Activated naive CD4-positive, alpha-beta T cell treated with anti-CD3 and anti-CD28 coated beads, Interleukin-2, amount 10 ng/mL, durations not matched to agents 7 days and 5 days (primary cell): ENCODE results near the gene ADAMTS4.

Experiments used
- CTCF ChIA-PET: fragments of 350-600 bp; sonication (Branson Sonifier 250); formaldehyde crosslinking; loops from one replicate; lab custom pipeline; 2021; ENCODE audit warnings: antibody characterized with exemption; lab: Charles Lee
- DNase-seq: peaks from one replicate; pipeline ENCODE4 v3.0.0-alpha.2; 2020
- H3K27ac Mint-ChIP-seq: one replicate; pipeline ENCODE4 v1.8.0; 2021; ENCODE audit warnings: mild to moderate bottlenecking, moderate library complexity, mixed read lengths
- H3K27me3 Mint-ChIP-seq: one replicate; pipeline ENCODE4 v1.8.0; 2021; ENCODE audit warnings: mild to moderate bottlenecking, mixed read lengths
- H3K36me3 Mint-ChIP-seq: one replicate; pipeline ENCODE4 v1.8.0; 2021; ENCODE audit warnings: mixed read lengths
- H3K4me1 Mint-ChIP-seq: one replicate; pipeline ENCODE4 v1.8.0; 2021; ENCODE audit warnings: mixed read lengths
- H3K4me3 Mint-ChIP-seq: one replicate; pipeline ENCODE4 v1.8.0; 2021; ENCODE audit warnings: mild to moderate bottlenecking, moderate library complexity, mixed read lengths
- H3K9me3 Mint-ChIP-seq: one replicate; pipeline ENCODE4 v1.8.0; 2021; ENCODE audit warnings: mixed read lengths

Gene ADAMTS4

DNA sequence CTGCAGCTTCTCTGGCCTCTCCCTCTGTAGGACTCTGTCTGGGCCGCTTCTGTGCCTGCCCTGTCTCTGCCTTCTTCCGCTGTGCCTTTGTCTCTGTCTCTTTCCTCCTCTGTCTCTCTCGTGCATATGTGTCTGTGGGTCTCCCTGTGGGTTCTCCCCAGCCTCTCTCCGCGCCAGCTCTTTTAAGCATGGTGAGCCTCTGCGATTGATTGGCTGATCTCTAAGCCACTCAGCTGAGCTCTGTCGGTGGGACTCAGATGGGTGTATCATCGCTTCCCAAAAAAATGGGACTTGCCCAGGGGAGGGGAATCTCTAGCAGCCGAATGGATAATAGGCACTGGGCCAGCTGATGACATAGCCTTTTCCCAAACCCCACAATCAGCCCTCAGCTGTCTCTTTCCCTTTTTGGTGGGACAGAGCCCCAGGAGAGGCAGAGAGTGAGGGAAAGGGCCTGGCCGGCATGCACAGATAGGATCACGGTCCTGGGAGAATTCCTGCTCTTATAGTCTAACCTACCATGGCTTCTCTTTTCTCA lies at the start of gene ADAMTS4:
TSS of gene ADAMTS4 (minus strand) at position 158 of the 535 bp plus-strand sequence. CDS start 427 bp downstream, outside the sequence.
- Mint-ChIP-seq H3K27ac (peak within 1 kb of the TSS; percentile 97), H3K9me3 (no peaks in the 10 kb centered on the region), H3K36me3 (peaks cover 13% of the 10 kb centered on the region), H3K4me1 (peaks cover 74% of the 10 kb centered on the region), H3K27me3 (no peaks in the 10 kb centered on the region), H3K4me3 (no peak within 1 kb of the TSS)
- DNase-seq, result no peak
- CTCF ChIA-PET, result interaction anchor here (1.4 kb wide), 1 partner anchor 12 kb away, joined by 4 read pairs; no protein-coding TSS in a partner anchor

DNA sequence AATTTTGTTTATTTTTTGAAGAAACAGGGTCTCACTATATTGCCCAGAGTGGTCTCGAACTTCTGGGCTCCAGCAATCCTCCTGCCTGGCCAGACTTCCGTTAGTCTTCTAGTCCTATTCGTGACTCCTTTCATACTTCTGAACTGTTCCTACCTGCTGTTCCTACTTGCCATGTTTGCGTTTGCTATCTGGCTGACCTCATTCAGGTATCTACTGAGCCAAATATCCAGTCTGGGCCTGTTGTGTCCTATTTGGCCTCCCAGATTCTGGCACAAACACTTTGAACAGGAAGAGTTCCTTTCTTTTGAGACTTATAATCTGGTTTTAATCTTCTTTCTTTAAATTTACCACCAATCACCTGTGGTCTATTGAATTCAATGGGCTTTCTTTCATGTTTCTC lies 46.0 kb upstream of the ADAMTS4 start:
- Mint-ChIP-seq H3K4me3 (no peak overlapping the region), H3K9me3 (no peaks in the 10 kb centered on the region), H3K27ac (no peak overlapping the region), H3K27me3 (peaks cover 12% of the 10 kb centered on the region), H3K36me3 (no peaks in the 10 kb centered on the region), H3K4me1 (no peaks in the 10 kb centered on the region)
- CTCF ChIA-PET, result no interaction called here
- DNase-seq, result no peak

GRCh38 chr1:161242313-161242712 lies 43.5 kb upstream of the ADAMTS4 start:
- DNase-seq, result no peak
- Mint-ChIP-seq H3K27me3 (peaks cover 25% of the 10 kb centered on the region), H3K27ac (no peak overlapping the region), H3K4me3 (no peak overlapping the region), H3K4me1 (no peaks in the 10 kb centered on the region), H3K36me3 (no peaks in the 10 kb centered on the region), H3K9me3 (no peaks in the 10 kb centered on the region)
- CTCF ChIA-PET, result interaction anchor here (1.7 kb wide), 1 partner anchor 14 kb away, joined by 4 read pairs; no protein-coding TSS in a partner anchor

DNA sequence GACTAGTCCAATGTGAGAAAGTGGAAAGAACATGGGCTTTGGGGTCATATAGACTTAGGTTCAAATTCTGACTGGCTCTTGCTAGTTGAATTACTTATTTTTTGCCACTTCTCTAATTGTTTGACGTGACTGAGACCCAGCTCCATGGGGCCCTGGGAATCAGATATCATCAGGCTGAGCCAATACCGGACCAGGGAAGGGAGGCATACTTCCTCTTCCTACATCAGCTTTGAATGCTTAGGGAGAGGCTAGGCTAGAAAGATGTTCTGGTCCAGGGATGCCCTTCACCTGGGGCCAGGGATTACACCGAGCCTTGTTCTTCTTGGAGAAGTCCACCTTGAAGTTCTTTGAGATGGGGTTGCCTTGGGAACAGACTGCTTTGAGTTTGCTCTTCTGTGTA lies 42.8 kb upstream of the ADAMTS4 start:
- Mint-ChIP-seq H3K4me3 (no peak overlapping the region), H3K27me3 (peaks cover 26% of the 10 kb centered on the region), H3K4me1 (no peaks in the 10 kb centered on the region), H3K27ac (no peak overlapping the region), H3K36me3 (no peaks in the 10 kb centered on the region), H3K9me3 (no peaks in the 10 kb centered on the region)
- DNase-seq, result no peak
- CTCF ChIA-PET, result interaction anchor here (1.7 kb wide), 1 partner anchor 14 kb away, joined by 4 read pairs; no protein-coding TSS in a partner anchor

GRCh38 chr1:161238039-161238473 lies 39.2 kb upstream of the ADAMTS4 start, which contains the start of gene NR1I3:
TSS of gene NR1I3 (minus strand) at chr1:161238203. CDS start at chr1:161236565, 1,638 bp downstream.
- no peak within 1 kb of the TSS for H3K27ac Mint-ChIP-seq
- H3K9me3 Mint-ChIP-seq, result no peaks in the 10 kb centered on the region
- no peaks in the 10 kb centered on the region for H3K4me1 Mint-ChIP-seq
- DNase-seq, result no peak
- no peaks in the 10 kb centered on the region for H3K36me3 Mint-ChIP-seq
- CTCF ChIA-PET, result no interaction called here
- H3K4me3 Mint-ChIP-seq, result no peak within 1 kb of the TSS
- H3K27me3 Mint-ChIP-seq, result peaks cover 38% of the 10 kb centered on the region

DNA sequence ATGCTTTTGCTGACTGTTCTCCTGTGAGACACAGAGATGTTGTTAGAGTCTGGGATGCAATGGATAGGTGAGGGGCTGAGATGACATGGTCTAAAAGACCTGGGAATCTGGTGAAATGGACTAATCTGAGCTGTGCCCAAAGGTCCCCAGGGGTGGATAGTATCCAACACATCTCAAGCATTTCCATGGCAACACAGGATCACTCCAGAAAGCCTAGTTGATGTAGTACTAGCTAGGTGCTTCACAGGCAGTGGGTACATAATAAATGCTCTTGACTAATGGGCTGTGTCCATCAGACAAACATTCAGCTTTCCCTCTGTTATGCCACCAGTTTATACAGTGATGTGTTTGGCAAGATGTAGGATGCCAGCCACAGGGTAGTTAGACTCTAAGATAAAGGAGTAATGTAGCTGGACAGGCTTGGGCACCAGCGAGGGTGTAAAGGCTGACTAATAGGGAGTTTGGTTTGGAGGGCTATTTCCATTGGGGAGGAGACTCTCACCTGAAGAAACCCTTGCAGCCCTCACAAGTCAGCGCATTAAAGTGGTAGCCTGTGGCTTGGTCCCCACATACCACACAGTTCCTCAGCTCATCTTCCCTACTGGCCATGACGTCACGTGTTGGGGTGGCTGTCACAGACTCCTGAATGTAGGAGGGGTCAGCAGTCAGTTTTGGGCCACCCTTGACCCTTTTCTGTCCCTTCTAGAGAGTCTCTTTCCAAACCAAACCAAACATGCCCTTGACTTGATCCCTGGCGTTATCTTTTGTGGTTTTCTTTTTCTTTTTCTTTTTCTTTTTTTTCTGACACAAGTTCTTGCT lies 37.3 kb upstream of the ADAMTS4 start:
- Mint-ChIP-seq H3K27me3 (peaks cover 38% of the 10 kb centered on the region), H3K4me1 (no peaks in the 10 kb centered on the region), H3K4me3 (no peak overlapping the region), H3K27ac (no peak overlapping the region), H3K36me3 (no peaks in the 10 kb centered on the region), H3K9me3 (no peaks in the 10 kb centered on the region)
- CTCF ChIA-PET, result interaction anchor here (0.8 to 1.6 kb wide), 3 partner anchors 11 to 146 kb away, joined by 3 to 7 read pairs (median 3); partner anchors contain the start of gene TOMM40L
- DNase-seq, result no peak

GRCh38 chr1:161233102-161233501 lies 34.2 kb upstream of the ADAMTS4 start:
- Mint-ChIP-seq H3K27ac (no peak overlapping the region), H3K4me3 (no peak overlapping the region)
- CTCF ChIA-PET, result interaction anchor here (9.1 kb wide), 1 partner anchor 149 kb away, joined by 157 read pairs; no protein-coding TSS in a partner anchor

DNA sequence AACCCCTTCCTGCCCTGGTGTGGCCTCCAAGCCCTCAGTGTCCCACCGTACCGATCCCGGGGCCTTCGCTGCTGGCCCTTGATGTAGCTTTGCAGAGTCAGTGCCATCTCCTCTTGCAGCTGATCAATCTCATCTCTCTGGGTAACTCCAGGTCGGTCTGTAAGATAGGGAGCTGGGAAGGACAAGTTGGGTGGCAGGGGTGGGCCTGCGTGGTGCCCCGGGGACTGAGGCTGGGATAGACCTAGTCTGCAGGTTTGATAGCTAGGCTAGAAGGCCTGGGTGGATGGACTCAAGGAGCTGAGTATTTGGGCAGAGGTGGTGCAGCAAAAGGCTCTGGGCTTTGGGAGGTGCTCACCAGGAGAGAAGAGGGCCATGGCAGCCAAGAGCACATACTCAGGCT lies 31.9 kb upstream of the ADAMTS4 start:
- Mint-ChIP-seq H3K27me3 (peaks cover 2% of the 10 kb centered on the region), H3K4me3 (no peak overlapping the region), H3K36me3 (peaks cover 32% of the 10 kb centered on the region), H3K27ac (no peak overlapping the region), H3K9me3 (no peaks in the 10 kb centered on the region), H3K4me1 (peaks cover 27% of the 10 kb centered on the region)
- no peak for DNase-seq
- CTCF ChIA-PET, result interaction anchor here (1.0 to 9.7 kb wide), 11 partner anchors 12 to 151 kb away, joined by 3 to 157 read pairs (median 4); partner anchors contain the start of gene CFAP126

More at GRCh38 chr1:161233102-161233501, 34.2 kb upstream of the ADAMTS4 start:
- Mint-ChIP-seq H3K27me3 (peaks cover 20% of the 10 kb centered on the region), H3K4me1 (peaks cover 5% of the 10 kb centered on the region), H3K36me3 (peaks cover 24% of the 10 kb centered on the region), H3K9me3 (no peaks in the 10 kb centered on the region)
- DNase-seq, result no peak

- Mint-ChIP-seq H3K9me3 (no peaks in the 10 kb centered on the region), H3K4me3 (no peak overlapping the region), H3K27me3 (no peaks in the 10 kb centered on the region), H3K27ac (no peak overlapping the region), H3K36me3 (peaks cover 32% of the 10 kb centered on the region), H3K4me1 (peaks cover 34% of the 10 kb centered on the region)
- CTCF ChIA-PET, result interaction anchor here (0.6 to 9.7 kb wide), 14 partner anchors 11 to 512 kb away, joined by 3 to 157 read pairs (median 4); partner anchors contain the start of gene CFAP126
- no peak for DNase-seq
Observed at GRCh38 chr1:161229896-161230295, 31.0 kb upstream of the ADAMTS4 start.

- no peak for DNase-seq
- peaks cover 41% of the 10 kb centered on the region for H3K4me1 Mint-ChIP-seq
- peak overlapping the region; percentile 89 for H3K4me3 Mint-ChIP-seq
- peak overlapping the region; percentile 89 for H3K27ac Mint-ChIP-seq
- H3K9me3 Mint-ChIP-seq, result no peaks in the 10 kb centered on the region
- H3K27me3 Mint-ChIP-seq, result no peaks in the 10 kb centered on the region
- H3K36me3 Mint-ChIP-seq, result peaks cover 32% of the 10 kb centered on the region
- CTCF ChIA-PET, result interaction anchor here (1.0 to 9.7 kb wide), 8 partner anchors 11 to 154 kb away, joined by 3 to 157 read pairs (median 17); partner anchors contain the start of gene FCER1G
Observed at GRCh38 chr1:161228032-161228431, 29.2 kb upstream of the ADAMTS4 start.

DNA sequence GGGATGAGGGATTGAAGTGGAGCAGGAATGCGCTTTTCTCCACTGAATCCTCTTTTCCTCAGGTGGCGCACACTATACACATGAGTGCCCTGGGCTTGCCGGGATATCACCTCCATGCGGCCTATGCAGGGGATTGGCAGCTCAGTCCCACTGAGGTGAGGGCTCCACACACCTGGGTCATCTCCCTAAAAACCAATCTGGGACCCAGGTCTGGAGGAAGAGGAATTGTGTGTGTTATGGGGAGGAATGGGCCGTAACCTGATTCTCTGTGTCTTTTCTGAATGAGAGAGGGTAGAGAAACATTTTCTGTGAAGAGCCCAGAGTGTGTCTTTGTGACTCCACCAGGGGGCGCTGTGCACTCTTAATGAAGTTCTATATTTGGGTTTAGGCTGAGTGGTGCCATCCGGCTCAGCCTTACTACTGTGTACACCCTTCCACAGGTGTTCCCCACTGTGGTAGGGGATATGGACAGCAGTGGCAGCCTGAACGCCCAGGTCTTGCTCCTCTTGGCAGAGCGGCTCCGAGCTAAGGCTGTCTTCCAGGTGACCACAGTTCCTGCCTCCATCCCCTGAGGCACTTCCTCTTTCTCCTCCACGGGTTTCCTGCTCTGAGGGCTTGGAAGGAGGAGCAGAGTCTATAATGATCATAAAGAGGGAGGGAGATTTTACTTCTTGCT lies 28.5 kb upstream of the ADAMTS4 start:
- Mint-ChIP-seq H3K9me3 (no peaks in the 10 kb centered on the region), H3K36me3 (peaks cover 32% of the 10 kb centered on the region), H3K27ac (peak overlapping the region; percentile 89), H3K27me3 (no peaks in the 10 kb centered on the region), H3K4me1 (peaks cover 41% of the 10 kb centered on the region), H3K4me3 (peak overlapping the region; percentile 89)
- peak; percentile 95 for DNase-seq
- CTCF ChIA-PET, result interaction anchor here (1.0 to 9.7 kb wide), 17 partner anchors 10 to 162 kb away, joined by 3 to 157 read pairs (median 7); partner anchors contain the start of genes DEDD, FCER1G, NDUFS2 and PPOX

GRCh38 chr1:161226759-161227158 lies 27.9 kb upstream of the ADAMTS4 start:
- Mint-ChIP-seq H3K4me3 (peak overlapping the region; percentile 89), H3K4me1 (peaks cover 43% of the 10 kb centered on the region), H3K36me3 (peaks cover 32% of the 10 kb centered on the region), H3K9me3 (no peaks in the 10 kb centered on the region), H3K27ac (peak overlapping the region; percentile 89), H3K27me3 (no peaks in the 10 kb centered on the region)
- DNase-seq, result no peak
- CTCF ChIA-PET, result interaction anchor here (1.0 to 9.7 kb wide), 16 partner anchors 10 to 163 kb away, joined by 3 to 157 read pairs (median 8); partner anchors contain the start of genes DEDD, FCER1G, NDUFS2 and PPOX

DNA sequence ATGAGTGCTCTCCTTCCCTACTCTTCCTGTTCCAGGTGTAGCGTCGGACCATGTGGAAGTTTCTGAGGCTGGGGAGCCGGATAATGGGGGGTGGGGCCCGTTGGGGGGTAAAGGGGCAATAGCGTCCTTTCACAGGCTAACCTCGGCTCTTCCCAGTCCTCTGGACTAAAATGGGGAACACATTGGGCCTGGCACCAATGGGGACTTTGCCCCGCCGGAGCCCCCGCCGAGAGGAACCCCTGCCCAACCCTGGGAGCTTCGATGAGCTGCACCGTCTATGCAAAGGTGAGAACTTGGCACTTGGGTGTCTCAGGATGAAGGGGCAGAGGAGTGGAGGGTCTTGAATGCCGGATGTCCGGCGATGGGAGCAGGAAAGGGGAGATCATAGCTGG lies 27.5 kb upstream of the ADAMTS4 start:
- H3K4me3 Mint-ChIP-seq, result peak overlapping the region; percentile 89
- peak; percentile 29 for DNase-seq
- H3K4me1 Mint-ChIP-seq, result peaks cover 43% of the 10 kb centered on the region
- CTCF ChIA-PET, result interaction anchor here (0.7 to 9.7 kb wide), 29 partner anchors 9 to 514 kb away, joined by 3 to 157 read pairs (median 6); partner anchors contain the start of genes B4GALT3, CFAP126, DEDD and FCER1G
- peaks cover 32% of the 10 kb centered on the region for H3K36me3 Mint-ChIP-seq
- peak overlapping the region; percentile 87 for H3K27ac Mint-ChIP-seq
- H3K9me3 Mint-ChIP-seq, result no peaks in the 10 kb centered on the region
- H3K27me3 Mint-ChIP-seq, result no peaks in the 10 kb centered on the region
